ENCODE results near the gene TMEM87B. TPM values are rescaled to one million over a fixed set of nuclear protein-coding genes. Genes with fewer than 3 reads are reported as not detected.

Gene TMEM87B
- total RNA-seq, 4 donors from 2014 or later: 21.9 to 74.5 (median 60.7) TPM

DNA sequence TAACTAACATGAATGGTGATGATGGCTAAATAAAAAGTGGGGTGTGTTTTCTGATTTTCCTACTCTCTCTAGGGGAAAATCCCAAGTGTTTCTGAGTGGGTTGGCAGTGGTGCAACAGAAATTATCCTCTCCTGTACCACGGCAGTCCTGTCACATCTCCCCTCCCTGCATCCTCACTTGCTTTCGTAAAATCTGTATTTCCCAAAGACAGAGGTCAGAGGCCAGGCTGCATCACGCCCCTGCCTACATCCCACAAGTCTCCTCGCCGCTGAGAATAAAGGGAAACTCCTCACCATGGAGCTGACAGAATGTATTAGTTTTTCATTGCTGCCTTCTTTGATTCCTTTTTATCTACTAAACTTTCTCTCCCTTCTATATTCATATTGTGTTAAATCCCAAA lies 96.2 kb downstream of the TMEM87B start:
- Histone ChIP-seq H3K27me3 (no peaks in the 10 kb centered on the region), H3K36me3 (no peaks in the 10 kb centered on the region), H3K4me1 (no peaks in the 10 kb centered on the region), H3K27ac (no peak overlapping the region), H3K9me3 (no peaks in the 10 kb centered on the region), H3K4me3 (no peak overlapping the region)
- TF ChIP-seq POLR2AphosphoS5 (IDR thresholded peaks at IDR 0.05): no peak
- TF ChIP-seq POLR2A (IDR thresholded peaks at IDR 0.05): no peak
- TF ChIP-seq, protein P1, sequence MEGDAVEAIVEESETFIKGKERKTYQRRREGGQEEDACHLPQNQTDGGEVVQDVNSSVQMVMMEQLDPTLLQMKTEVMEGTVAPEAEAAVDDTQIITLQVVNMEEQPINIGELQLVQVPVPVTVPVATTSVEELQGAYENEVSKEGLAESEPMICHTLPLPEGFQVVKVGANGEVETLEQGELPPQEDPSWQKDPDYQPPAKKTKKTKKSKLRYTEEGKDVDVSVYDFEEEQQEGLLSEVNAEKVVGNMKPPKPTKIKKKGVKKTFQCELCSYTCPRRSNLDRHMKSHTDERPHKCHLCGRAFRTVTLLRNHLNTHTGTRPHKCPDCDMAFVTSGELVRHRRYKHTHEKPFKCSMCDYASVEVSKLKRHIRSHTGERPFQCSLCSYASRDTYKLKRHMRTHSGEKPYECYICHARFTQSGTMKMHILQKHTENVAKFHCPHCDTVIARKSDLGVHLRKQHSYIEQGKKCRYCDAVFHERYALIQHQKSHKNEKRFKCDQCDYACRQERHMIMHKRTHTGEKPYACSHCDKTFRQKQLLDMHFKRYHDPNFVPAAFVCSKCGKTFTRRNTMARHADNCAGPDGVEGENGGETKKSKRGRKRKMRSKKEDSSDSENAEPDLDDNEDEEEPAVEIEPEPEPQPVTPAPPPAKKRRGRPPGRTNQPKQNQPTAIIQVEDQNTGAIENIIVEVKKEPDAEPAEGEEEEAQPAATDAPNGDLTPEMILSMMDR (IDR thresholded peaks at IDR 0.05): no peak
- no peak for TF ChIP-seq EP300 (IDR thresholded peaks at IDR 0.05; ENCODE audit: low read depth)
- no peak for DNase-seq
- intact Hi-C loops (cut with DNase I; ENCODE audit: low total_unique reads): no loop called here
- WGBS, 2 donors (ENCODE audit: low coverage in 1 of 2): 81 to 92% methylated on average over 5 of the region's 5 CpGs
- in situ Hi-C loops (cut with MboI; ENCODE audit: low pct_ligation_motif_present in 1 of 4, low pct_unique_long_range_greater_than_20kb in 1 of 4, low sequenced_read_pairs in 3 of 4): no loop called here

DNA sequence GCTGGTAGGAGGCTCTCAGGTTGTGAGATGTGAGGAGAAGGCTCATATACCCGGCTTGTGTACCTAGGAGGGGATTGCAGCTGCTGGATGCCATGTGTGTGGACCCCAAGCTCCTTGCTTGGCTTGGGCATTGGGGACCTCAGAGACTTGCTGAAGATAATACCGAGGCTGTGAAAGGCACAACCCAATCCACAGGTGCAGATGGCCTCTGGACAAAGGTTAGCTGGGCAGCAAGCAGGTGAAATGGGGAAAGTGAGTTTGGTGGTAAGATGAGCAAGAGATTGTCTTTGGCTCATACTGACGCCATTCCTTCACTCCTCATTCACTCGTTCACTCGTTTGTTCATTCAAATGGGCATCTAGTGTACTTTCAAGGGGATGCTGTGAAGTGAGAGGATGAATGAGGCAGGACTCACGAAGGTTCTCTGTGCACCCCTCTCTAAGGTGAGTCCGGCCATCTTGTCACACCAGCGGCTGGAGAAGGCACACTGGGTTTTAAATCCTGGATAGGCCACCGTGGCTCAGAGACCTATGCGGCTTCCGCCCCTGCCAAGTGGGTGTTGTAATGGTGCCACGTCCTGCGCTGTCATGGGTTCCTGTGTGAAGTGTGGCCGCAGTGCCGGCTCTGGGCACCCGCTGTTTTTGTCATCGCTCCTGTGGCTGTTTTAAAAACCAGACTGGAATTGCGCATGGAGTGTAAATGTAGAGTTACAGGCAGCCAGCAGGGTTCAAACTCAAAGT lies 96.8 kb downstream of the TMEM87B start:
- intact Hi-C loops (cut with DNase I; ENCODE audit: low total_unique reads) (no loop called here), in situ Hi-C loops (cut with MboI; ENCODE audit: low pct_ligation_motif_present in 1 of 4, low pct_unique_long_range_greater_than_20kb in 1 of 4, low sequenced_read_pairs in 3 of 4) (no loop called here)
- Histone ChIP-seq H3K4me3 (no peak overlapping the region), H3K9me3 (no peaks in the 10 kb centered on the region), H3K27ac (no peak overlapping the region), H3K27me3 (no peaks in the 10 kb centered on the region), H3K36me3 (no peaks in the 10 kb centered on the region), H3K4me1 (no peaks in the 10 kb centered on the region)
- no peak for DNase-seq
- WGBS, 2 donors (ENCODE audit: low coverage in 1 of 2): 94 to 95% methylated on average over 6 to 18 of the region's 18 CpGs
- TF ChIP-seq EP300 (IDR thresholded peaks at IDR 0.05; ENCODE audit: low read depth): no peak
- TF ChIP-seq, protein P1 (IDR thresholded peaks at IDR 0.05): no peak
- TF ChIP-seq POLR2A (IDR thresholded peaks at IDR 0.05): no peak
- TF ChIP-seq POLR2AphosphoS5 (IDR thresholded peaks at IDR 0.05): no peak

DNA sequence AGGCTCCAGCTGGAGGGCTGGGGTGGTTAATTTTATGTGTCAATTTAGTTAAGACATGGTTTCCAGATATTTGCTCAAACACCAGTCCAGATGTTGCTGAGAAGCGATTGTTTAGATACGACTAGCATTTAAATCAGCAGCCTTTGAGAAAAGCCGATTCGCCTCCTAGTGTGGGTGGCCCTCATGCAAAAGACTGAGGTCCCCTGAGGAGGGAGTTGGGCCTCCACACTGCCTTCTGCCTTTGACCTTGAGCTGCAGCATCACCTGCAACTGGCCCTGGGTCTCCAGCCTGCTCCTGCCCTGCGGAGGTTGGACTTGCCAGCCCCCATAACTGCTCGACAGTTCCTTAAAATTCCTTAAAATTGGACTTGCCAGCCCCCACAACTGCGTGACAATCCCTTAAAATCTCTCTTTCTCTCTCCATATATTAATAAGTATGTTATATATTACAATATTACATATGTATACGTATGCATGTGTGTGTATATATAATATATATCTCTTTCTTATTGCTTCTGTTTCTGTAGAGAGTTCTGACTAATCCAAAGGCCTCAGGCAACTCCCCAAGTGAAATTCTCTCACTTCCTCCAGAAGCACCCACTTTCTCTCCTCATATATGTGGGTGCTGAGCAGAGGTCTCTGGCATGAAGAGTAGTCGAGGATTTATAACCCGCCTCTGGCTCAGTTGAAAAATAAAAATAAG lies 97.6 kb downstream of the TMEM87B start:
- TF ChIP-seq, protein P1 (IDR thresholded peaks at IDR 0.05): no peak
- TF ChIP-seq POLR2A (IDR thresholded peaks at IDR 0.05): no peak
- no peak for TF ChIP-seq POLR2AphosphoS5 (IDR thresholded peaks at IDR 0.05)
- Histone ChIP-seq H3K36me3 (no peaks in the 10 kb centered on the region), H3K27me3 (no peaks in the 10 kb centered on the region), H3K4me3 (no peak overlapping the region), H3K27ac (no peak overlapping the region), H3K9me3 (no peaks in the 10 kb centered on the region), H3K4me1 (no peaks in the 10 kb centered on the region)
- intact Hi-C loops (cut with DNase I; ENCODE audit: low total_unique reads) (no loop called here), in situ Hi-C loops (cut with MboI; ENCODE audit: low pct_ligation_motif_present in 1 of 4, low pct_unique_long_range_greater_than_20kb in 1 of 4, low sequenced_read_pairs in 3 of 4) (no loop called here)
- WGBS, 2 donors (ENCODE audit: low coverage in 1 of 2): 93 to 97% methylated on average over 4 to 10 of the region's 10 CpGs
- no peak for DNase-seq

DNA sequence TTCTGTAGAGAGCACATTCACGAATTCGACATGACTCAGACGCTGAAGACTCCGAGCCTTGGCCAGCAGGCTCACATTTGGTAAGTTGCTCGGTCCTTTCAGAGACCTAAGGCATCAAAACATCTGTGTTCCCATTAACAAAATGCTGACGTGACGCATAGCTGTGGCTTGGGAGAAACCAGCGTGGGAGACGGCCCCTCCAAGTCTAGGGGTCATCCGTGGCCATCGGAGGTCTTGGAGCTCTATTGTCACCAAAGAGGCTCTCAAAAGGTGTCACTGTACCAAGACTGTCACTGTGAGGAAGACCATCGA lies 98.1 kb downstream of the TMEM87B start:
- H3K4me3 ChIP-seq: no peak overlapping the region
- no peaks in the 10 kb centered on the region for H3K27me3 ChIP-seq
- TF ChIP-seq POLR2AphosphoS5 (IDR thresholded peaks at IDR 0.05) (no peak), EP300 (IDR thresholded peaks at IDR 0.05; ENCODE audit: low read depth) (no peak), POLR2A (IDR thresholded peaks at IDR 0.05) (no peak)
- TF ChIP-seq, protein P1 (IDR thresholded peaks at IDR 0.05): no peak
- no peaks in the 10 kb centered on the region for H3K9me3 ChIP-seq
- no peaks in the 10 kb centered on the region for H3K36me3 ChIP-seq
- 90% methylated on average over 2 to 12 of the region's 12 CpGs for WGBS, 2 donors (ENCODE audit: low coverage in 1 of 2)
- DNase-seq: no peak
- intact Hi-C loops (cut with DNase I; ENCODE audit: low total_unique reads): no loop called here
- H3K27ac ChIP-seq: no peak overlapping the region
- H3K4me1 ChIP-seq: no peaks in the 10 kb centered on the region
- in situ Hi-C loops (cut with MboI; ENCODE audit: low pct_ligation_motif_present in 1 of 4, low pct_unique_long_range_greater_than_20kb in 1 of 4, low sequenced_read_pairs in 3 of 4): no loop called here

Data from transverse colon (tissue), 4 donors.